A549 treated with dexamethasone at 1 μM for 4 hours (cell line): ENCODE data around the gene SLCO1B3. TPM values are rescaled to one million over a fixed set of nuclear protein-coding genes. Genes with fewer than 3 reads are reported as not detected.

Experiments
- total RNA-seq: library from RNA; stranded (reverse); fragments of 200-300 nt; extraction: Qiagen RNA extraction; gene quantifications from 5 replicates; pipeline ENCODE4 v1.2.3, GENCODE V29; 2022

The SLCO1B3 gene, protein sequence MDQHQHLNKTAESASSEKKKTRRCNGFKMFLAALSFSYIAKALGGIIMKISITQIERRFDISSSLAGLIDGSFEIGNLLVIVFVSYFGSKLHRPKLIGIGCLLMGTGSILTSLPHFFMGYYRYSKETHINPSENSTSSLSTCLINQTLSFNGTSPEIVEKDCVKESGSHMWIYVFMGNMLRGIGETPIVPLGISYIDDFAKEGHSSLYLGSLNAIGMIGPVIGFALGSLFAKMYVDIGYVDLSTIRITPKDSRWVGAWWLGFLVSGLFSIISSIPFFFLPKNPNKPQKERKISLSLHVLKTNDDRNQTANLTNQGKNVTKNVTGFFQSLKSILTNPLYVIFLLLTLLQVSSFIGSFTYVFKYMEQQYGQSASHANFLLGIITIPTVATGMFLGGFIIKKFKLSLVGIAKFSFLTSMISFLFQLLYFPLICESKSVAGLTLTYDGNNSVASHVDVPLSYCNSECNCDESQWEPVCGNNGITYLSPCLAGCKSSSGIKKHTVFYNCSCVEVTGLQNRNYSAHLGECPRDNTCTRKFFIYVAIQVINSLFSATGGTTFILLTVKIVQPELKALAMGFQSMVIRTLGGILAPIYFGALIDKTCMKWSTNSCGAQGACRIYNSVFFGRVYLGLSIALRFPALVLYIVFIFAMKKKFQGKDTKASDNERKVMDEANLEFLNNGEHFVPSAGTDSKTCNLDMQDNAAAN
- 9.6 to 15.0 TPM (median 11.3 TPM) in 5 replicates for total RNA-seq

DNA sequence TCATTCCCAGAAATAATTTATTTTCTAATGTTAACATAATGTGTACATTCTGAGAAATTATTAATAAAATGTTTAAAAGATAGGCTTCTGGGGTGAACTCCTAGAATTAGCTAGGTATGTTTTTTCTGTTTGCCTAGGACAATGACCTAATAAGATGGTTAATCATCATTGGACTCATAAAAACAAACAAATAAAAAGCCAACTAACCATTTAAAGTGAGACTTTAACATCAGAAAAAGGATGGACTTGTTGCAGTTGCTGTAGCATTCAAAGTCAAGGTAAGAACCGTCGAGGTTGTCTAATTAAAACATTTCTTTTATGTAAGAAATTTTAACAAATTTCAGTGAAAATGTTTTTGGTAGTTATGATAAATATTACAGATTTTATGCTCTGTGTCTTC, at the start of gene SLCO1B3:
Gene SLCO1B3 (plus strand): TSS at position 219 of the 400 bp plus-strand sequence. CDS start 5,034 bp downstream, outside the sequence.

Other genes starting within 250 kb of the SLCO1B3 start
- gene SLCO1C1, start 115.4 kb upstream of the SLCO1B3 start, total RNA-seq, result not detected in 5 replicates